ENCODE data around the gene COL23A1.

COL23A1 gene

DNA sequence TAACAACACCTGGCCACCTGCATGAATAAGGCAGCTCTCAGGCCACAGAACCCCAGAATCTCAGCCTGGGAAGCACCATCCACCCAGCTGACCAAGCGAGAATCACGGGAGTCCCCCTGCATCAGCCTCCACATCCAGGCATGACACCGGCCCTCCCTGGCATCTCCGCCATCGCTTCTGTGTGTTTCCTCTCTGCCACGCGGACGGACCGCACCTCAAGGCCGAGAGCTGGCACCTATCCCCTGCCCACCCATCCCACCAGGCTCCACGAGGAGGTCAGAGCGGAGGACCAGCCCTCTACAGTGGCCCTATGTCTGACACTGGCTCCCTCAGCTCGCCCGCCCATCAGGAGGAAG, 134.7 kb downstream of the COL23A1 start:
- TF ChIP-seq, protein P1, sequence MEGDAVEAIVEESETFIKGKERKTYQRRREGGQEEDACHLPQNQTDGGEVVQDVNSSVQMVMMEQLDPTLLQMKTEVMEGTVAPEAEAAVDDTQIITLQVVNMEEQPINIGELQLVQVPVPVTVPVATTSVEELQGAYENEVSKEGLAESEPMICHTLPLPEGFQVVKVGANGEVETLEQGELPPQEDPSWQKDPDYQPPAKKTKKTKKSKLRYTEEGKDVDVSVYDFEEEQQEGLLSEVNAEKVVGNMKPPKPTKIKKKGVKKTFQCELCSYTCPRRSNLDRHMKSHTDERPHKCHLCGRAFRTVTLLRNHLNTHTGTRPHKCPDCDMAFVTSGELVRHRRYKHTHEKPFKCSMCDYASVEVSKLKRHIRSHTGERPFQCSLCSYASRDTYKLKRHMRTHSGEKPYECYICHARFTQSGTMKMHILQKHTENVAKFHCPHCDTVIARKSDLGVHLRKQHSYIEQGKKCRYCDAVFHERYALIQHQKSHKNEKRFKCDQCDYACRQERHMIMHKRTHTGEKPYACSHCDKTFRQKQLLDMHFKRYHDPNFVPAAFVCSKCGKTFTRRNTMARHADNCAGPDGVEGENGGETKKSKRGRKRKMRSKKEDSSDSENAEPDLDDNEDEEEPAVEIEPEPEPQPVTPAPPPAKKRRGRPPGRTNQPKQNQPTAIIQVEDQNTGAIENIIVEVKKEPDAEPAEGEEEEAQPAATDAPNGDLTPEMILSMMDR (IDR thresholded peaks at IDR 0.05; ENCODE audit: low read depth, low read length, missing control alignments), result no peak
- no peak overlapping the region for H3K4me3 ChIP-seq (ENCODE audit: low read depth, low read length)
- no peak for DNase-seq (ENCODE audit: low read depth)

DNA sequence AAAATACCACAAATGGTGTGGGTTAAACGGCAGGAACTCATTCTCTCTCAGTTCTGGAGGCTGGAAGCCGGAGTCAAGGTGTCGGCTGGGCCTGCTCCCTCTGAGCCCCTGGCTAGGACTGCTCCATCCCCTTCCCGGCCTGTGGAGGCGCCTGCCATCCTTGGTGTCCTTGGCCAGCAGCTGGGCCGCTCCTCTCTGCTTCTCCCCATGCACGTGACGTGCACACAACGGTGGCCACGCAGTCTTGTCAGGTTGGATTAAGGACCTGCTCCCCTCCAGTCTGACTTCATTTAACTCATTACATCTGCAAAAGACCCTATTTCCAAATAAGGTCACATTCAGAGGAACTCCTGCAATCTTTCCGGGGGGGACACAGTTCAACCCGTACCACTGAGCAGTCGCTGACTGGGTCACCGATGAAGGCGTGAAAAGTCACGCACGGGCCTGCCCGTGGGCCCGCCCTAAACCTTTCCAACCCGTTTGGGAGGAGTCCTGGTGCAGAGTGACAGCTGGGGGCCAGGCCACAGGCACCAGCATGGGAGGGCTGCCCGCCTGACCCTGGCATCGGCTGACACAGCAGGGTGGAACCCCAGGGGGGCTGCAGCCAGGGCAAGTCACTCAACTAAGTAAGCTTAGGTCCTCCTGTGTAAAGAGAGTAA, 135.2 kb downstream of the COL23A1 start:
- DNase-seq (ENCODE audit: low read depth), result no peak
- TF ChIP-seq, protein P1 (IDR thresholded peaks at IDR 0.05; ENCODE audit: low read depth, low read length, missing control alignments), result no peak
- no peak overlapping the region for H3K4me3 ChIP-seq (ENCODE audit: low read depth, low read length)

DNA sequence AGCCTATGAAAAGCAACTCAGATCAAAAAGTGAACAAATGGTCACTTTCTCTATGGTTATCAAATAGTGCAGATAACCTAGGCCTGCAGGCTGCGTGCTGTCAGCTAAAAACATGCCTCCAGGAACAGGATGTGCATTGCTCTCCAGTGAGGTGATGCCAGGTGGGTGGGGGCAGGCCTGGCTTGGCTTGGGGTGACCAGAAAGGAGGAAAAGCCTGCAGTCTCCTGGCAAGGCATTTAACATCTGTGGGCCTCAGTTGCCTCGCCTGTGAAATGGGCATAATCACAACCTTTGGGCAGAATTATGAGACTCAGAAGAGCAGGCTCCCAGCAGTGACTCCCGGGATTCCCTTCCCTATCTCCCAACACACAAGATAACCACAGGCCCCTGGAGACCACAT, 135.9 kb downstream of the COL23A1 start:
- TF ChIP-seq, protein P1 (IDR thresholded peaks at IDR 0.05; ENCODE audit: low read depth, low read length, missing control alignments), result no peak
- H3K4me3 ChIP-seq (ENCODE audit: low read depth, low read length), result no peak overlapping the region
- DNase-seq (ENCODE audit: low read depth), result no peak

DNA sequence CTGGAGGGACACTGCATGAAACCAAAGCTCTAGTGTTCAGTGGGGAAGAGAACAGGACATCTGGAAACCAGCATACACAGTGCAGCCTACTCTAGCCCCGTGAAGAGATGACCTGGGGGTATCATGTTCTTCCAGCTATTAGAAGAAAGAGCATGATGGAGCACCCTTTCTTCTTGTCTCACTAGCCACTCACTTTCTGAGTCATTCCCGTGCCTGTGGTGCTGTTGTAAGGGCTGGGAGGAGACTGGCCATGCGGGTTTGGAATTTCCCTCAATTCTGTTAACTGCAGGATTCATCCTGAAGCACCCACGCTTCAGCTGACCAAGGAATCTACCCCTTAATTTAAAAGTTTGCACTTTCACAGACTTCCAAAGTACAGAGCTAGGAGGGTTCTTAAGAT, 137.0 kb downstream of the COL23A1 start:
- no peak overlapping the region for H3K4me3 ChIP-seq (ENCODE audit: low read depth, low read length)
- TF ChIP-seq, protein P1 (IDR thresholded peaks at IDR 0.05; ENCODE audit: low read depth, low read length, missing control alignments), result no peak
- no peak for DNase-seq (ENCODE audit: low read depth)

DNA sequence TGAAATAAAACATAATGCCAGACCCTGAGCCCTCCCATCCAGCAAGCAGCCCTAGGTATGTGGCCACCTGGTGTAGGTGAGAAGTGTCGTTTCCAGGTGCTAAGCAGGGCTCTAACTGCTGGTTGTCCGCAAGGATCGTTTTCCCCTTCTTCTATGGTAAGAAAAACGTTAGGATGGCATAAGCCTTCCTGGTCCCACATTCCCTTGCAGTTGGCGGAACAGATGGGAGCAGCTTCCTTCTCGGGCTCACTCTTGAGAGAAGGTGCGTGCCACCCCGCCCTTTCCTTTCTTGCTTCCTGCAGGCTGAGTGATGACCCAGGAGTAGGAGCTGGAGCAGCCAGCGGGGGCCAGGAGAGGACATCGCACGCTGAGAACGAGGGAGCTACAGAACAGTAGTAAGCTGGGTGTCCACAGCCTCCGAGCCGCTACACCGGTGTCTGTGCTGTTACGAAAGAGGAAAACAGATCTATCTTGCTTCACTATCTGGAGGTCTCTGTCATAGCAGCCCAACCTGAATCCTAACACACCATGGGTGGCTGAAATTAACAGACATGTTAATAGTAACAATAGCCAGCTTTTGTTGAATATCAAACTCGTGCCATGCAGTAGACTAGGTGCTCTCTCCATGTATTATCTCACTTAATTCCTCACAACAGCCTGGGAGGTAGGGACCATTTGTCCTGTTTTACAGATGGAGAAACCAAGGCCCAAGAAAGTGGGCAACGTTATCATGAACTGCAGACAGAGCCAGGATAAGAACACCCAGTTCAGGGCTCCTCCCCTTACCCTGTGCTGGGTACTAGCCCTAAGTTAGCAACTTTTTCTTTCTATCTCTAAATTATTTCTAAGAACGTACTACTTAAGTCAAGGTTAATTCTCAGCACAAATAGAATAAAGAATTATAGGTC, 139.8 kb downstream of the COL23A1 start:
- DNase-seq (ENCODE audit: low read depth), result no peak
- H3K4me3 ChIP-seq (ENCODE audit: low read depth, low read length), result no peak overlapping the region
- TF ChIP-seq, protein P1 (IDR thresholded peaks at IDR 0.05; ENCODE audit: low read depth, low read length, missing control alignments), result no peak

DNA sequence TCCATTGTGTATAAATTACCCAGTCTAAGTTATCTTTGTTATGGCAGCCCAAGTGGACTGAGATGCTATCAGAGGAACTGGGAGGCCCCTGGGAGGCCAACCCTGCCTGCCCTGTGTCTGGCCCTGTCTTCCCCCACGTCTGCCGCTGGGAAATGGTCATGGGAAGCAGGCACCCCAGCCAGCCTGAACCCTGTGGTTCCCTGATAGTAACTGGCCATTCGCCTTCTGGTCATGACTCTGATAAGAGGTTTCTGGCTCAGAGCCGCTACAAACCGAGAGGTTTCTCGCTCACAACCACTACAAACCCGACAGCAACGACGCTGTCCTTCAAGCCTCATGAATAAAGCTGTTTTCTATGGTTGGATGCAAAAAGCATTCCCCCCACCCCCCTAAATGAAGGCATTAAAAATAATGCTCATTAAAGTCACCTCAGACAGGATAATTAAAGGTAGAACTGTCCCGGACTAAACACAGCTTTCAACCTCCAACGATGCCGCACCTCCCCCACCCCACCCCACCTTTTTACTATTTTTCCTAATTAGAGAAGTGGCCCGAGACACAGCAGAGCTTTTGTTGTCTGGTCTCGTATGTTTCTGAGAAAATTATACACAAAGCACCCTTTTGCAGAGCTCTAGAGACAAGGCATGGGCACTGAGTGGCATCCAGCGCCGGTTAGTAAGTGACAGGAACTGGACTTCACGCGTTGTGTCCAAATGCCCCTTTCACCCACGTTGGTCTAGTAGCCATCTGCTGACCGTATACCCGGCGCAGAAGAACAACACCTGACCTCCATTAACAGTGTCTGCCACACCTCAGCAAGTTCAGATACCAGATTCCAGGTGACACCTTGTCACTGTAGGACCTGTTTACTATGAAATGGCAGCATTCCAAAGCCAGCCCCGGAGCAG, 140.8 kb downstream of the COL23A1 start:
- DNase-seq (ENCODE audit: low read depth), result no peak
- H3K4me3 ChIP-seq (ENCODE audit: low read depth, low read length), result no peak overlapping the region
- TF ChIP-seq, protein P1 (IDR thresholded peaks at IDR 0.05; ENCODE audit: low read depth, low read length, missing control alignments), result no peak
